Glutamatergic neuron (in vitro differentiated cells): ENCODE data around the gene PRR35. TPM values are rescaled to one million over a fixed set of nuclear protein-coding genes. Genes with fewer than 3 reads are reported as not detected.

Experiments used
- DNase-seq: peaks from one replicate; pipeline ENCODE4 v3.0.0; 2022
- H3K27ac Mint-ChIP-seq: one replicate; pipeline ENCODE4 v1.8.0; 2020; ENCODE audit warnings: mild to moderate bottlenecking, mixed read lengths, inconsistent platforms; ENCODE audit not compliant: unreplicated experiment
- H3K27me3 Mint-ChIP-seq: one replicate; pipeline ENCODE4 v1.8.0; 2020; ENCODE audit warnings: mild to moderate bottlenecking, moderate library complexity, mixed read lengths, inconsistent platforms; ENCODE audit not compliant: unreplicated experiment
- H3K36me3 Mint-ChIP-seq: one replicate; pipeline ENCODE4 v1.8.0; 2020; ENCODE audit warnings: mild to moderate bottlenecking, mixed read lengths, inconsistent platforms; ENCODE audit not compliant: unreplicated experiment
- H3K4me1 Mint-ChIP-seq: one replicate; pipeline ENCODE4 v1.8.0; 2020; ENCODE audit warnings: mild to moderate bottlenecking, low read depth, mixed read lengths, inconsistent platforms; ENCODE audit not compliant: unreplicated experiment
- H3K4me3 Mint-ChIP-seq: one replicate; pipeline ENCODE4 v1.8.0; 2020; ENCODE audit warnings: mild to moderate bottlenecking, mixed read lengths, inconsistent platforms; ENCODE audit not compliant: unreplicated experiment
- H3K9me3 Mint-ChIP-seq: one replicate; pipeline ENCODE4 v1.8.0; 2020; ENCODE audit warnings: mild to moderate bottlenecking, moderate library complexity, mixed read lengths, inconsistent platforms; ENCODE audit not compliant: unreplicated experiment
- CTCF ChIP-seq: fragments of 200-600 bp; sonication (generic); IDR thresholded peaks from one replicate; pipeline ENCODE4 v1.5.0; 2021; ENCODE audit not compliant: partially characterized antibody, unreplicated experiment
- total RNA-seq: library from RNA; stranded (reverse); fragmentation: NEBNext Ultra II Directional; extraction: Animal tissue kit (Norgen Biotek cat#: 25700); gene quantifications from one replicate; pipeline ENCODE4 v1.2.1, GENCODE V29; 2021; ENCODE audit not compliant: unreplicated experiment

PRR35 gene
- total RNA-seq, 1 donor from 2014 or later, result not detected

GRCh38 chr16:592518-593306 is 32.5 kb downstream of the PRR35 start:
- Mint-ChIP-seq H3K4me1 (peaks cover 35% of the 10 kb centered on the region), H3K27me3 (peaks cover 20% of the 10 kb centered on the region), H3K27ac (no peak overlapping the region), H3K4me3 (peak overlapping the region; percentile 61), H3K9me3 (peaks cover 24% of the 10 kb centered on the region), H3K36me3 (peaks cover 7% of the 10 kb centered on the region)
- DNase-seq, result no peak
- TF ChIP-seq CTCF, result no peak

- TF ChIP-seq CTCF, result no peak
- no peak for DNase-seq
- peak overlapping the region; percentile 74 for H3K4me3 Mint-ChIP-seq
- H3K36me3 Mint-ChIP-seq, result peaks cover 7% of the 10 kb centered on the region
- H3K9me3 Mint-ChIP-seq, result peaks cover 20% of the 10 kb centered on the region
- H3K27me3 Mint-ChIP-seq, result peaks cover 17% of the 10 kb centered on the region
- H3K4me1 Mint-ChIP-seq, result peaks cover 35% of the 10 kb centered on the region
- H3K27ac Mint-ChIP-seq, result no peak overlapping the region
These were observed 33.2 kb downstream of the PRR35 start for GRCh38 chr16:593406-593805.

- H3K4me1 Mint-ChIP-seq, result peaks cover 35% of the 10 kb centered on the region
- peaks cover 20% of the 10 kb centered on the region for H3K9me3 Mint-ChIP-seq
- no peak for TF ChIP-seq CTCF
- H3K27me3 Mint-ChIP-seq, result peaks cover 15% of the 10 kb centered on the region
- no peak overlapping the region for H3K27ac Mint-ChIP-seq
- H3K36me3 Mint-ChIP-seq, result peaks cover 7% of the 10 kb centered on the region
- peak overlapping the region; percentile 74 for H3K4me3 Mint-ChIP-seq
- no peak for DNase-seq
These were observed 33.6 kb downstream of the PRR35 start for GRCh38 chr16:593807-594206.

- Mint-ChIP-seq H3K27me3 (peaks cover 13% of the 10 kb centered on the region), H3K36me3 (peaks cover 7% of the 10 kb centered on the region), H3K27ac (no peak overlapping the region), H3K4me1 (peaks cover 35% of the 10 kb centered on the region), H3K4me3 (peak overlapping the region; percentile 30), H3K9me3 (peaks cover 18% of the 10 kb centered on the region)
- no peak for DNase-seq
- no peak for TF ChIP-seq CTCF
These were observed 34.9 kb downstream of the PRR35 start for GRCh38 chr16:595094-595528.
